ENCODE measurements around the gene ACKR1. TPM values are rescaled to one million over a fixed set of nuclear protein-coding genes. Genes with fewer than 3 reads are reported as not detected.

Gene ACKR1
- polyA plus RNA-seq, 1 donor (not counting 4 experiments of a cell fraction or from before 2014, with no cell fraction given), result not detected

DNA sequence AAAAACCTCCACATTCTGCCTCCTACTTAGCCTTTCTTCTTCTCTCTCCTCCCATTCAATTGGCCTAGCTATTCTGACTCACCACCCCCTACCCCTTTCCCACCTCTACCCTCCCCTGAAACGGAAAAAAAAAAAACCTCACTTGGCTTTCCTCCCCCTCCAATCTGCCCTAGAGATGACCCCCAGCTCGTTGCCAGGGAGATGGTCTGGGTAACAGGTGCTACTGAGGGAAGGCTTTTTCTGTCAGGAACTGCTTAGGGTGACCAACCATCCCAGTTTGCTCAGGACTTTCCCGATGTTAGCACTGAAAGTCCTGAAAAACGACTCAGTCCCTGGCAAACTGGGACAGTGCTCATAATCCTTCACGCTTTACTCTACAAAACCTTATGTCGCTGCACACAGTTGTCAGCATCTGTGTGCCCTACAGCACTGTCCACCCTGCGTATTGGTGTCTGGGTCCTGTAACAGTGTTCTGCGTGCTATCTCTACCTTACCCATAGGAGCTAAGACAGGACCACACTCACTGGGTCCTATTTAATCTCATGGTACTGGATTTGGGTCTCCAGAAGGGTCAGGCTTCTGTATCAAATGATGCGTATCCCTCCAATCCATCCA, 41.0 kb upstream of the ACKR1 start:
- DNase-seq (ENCODE audit: low read depth, low spot score), result no peak
- H3K79me2 ChIP-seq (ENCODE audit: control insufficient read depth, insufficient read depth, low read length), result no peaks in the 10 kb centered on the region
- H3K36me3 ChIP-seq (ENCODE audit: control insufficient read depth in 2 of 2, extremely low read depth in 1 of 2, insufficient read depth in 2 of 2, low read length in 2 of 2), result no peaks in the 10 kb centered on the region
- dilution Hi-C loops (cut with MboI; ENCODE audit: extremely low pct_ligation_motif_present, low sequenced_read_pairs), result no loop called here
- FAIRE-seq, result no peak
- no peak overlapping the region for H3K4me2 ChIP-seq (ENCODE audit: control insufficient read depth, extremely low read depth, insufficient read depth, low read depth, low read length)
- H4K20me1 ChIP-seq (ENCODE audit: control insufficient read depth, extremely low read depth, insufficient read depth, low read length), result no peaks in the 10 kb centered on the region
- H2AFZ ChIP-seq (ENCODE audit: control insufficient read depth, low read length), result no peak overlapping the region
- TF ChIP-seq EZH2 (IDR thresholded peaks at IDR 0.05; ENCODE audit: low read length), result no peak
- TF ChIP-seq, protein P1, sequence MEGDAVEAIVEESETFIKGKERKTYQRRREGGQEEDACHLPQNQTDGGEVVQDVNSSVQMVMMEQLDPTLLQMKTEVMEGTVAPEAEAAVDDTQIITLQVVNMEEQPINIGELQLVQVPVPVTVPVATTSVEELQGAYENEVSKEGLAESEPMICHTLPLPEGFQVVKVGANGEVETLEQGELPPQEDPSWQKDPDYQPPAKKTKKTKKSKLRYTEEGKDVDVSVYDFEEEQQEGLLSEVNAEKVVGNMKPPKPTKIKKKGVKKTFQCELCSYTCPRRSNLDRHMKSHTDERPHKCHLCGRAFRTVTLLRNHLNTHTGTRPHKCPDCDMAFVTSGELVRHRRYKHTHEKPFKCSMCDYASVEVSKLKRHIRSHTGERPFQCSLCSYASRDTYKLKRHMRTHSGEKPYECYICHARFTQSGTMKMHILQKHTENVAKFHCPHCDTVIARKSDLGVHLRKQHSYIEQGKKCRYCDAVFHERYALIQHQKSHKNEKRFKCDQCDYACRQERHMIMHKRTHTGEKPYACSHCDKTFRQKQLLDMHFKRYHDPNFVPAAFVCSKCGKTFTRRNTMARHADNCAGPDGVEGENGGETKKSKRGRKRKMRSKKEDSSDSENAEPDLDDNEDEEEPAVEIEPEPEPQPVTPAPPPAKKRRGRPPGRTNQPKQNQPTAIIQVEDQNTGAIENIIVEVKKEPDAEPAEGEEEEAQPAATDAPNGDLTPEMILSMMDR (optimal IDR thresholded peaks at IDR 0.05 in 1 of 3, IDR thresholded peaks at IDR 0.05 in 1 of 3, conservative IDR thresholded peaks at IDR 0.05 in 1 of 3; ENCODE audit: extremely low read depth in 1 of 3, insufficient read depth in 2 of 3, low read length in 3 of 3), result no peak
- peaks cover 12% of the 10 kb centered on the region for H3K4me1 ChIP-seq (ENCODE audit: control insufficient read depth, extremely low read depth, insufficient read depth, low read length)
- no peak overlapping the region for H3K9ac ChIP-seq (ENCODE audit: control insufficient read depth, extremely low read depth, insufficient read depth, low read length)
- H3K4me3 ChIP-seq (ENCODE audit: control insufficient read depth in 2 of 3, extremely low read depth in 1 of 3, insufficient read depth in 2 of 3, low read depth in 1 of 3, low read length in 3 of 3), result no peak overlapping the region
- no peaks in the 10 kb centered on the region for H3K9me3 ChIP-seq (ENCODE audit: control insufficient read depth, low read depth, low read length)
- no peak overlapping the region for H3K27ac ChIP-seq (ENCODE audit: control insufficient read depth, insufficient read depth, low read length)
- H3K9me1 ChIP-seq (ENCODE audit: control insufficient read depth, extremely low read depth, insufficient read depth, low read length), result no peaks in the 10 kb centered on the region
- H3K27me3 ChIP-seq (ENCODE audit: control insufficient read depth, extremely low read depth, insufficient read depth, low read length), result peaks cover 16% of the 10 kb centered on the region

DNA sequence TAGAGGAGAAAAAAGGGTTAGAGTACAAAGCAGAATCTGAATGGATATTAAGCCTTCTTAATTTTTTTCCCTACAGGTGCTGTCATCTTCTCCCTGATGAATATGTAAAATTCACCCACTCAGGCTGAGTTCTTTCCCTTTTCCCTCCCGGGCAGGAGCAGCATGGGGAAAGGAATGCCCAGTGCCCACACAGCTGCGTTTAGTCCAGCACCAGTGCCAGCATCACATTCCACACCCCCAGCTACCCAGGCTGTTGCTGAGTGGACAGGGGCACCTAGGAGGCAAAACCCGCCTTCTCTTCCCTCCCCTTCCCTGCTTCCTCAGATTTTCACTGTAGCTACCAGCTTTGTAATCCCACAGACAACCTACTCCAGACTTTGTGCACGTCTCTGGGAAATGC, 36.6 kb upstream of the ACKR1 start:
- TF ChIP-seq EZH2 (IDR thresholded peaks at IDR 0.05; ENCODE audit: low read length), result no peak
- TF ChIP-seq, protein P1 (optimal IDR thresholded peaks at IDR 0.05 in 1 of 3, IDR thresholded peaks at IDR 0.05 in 1 of 3, conservative IDR thresholded peaks at IDR 0.05 in 1 of 3; ENCODE audit: extremely low read depth in 1 of 3, insufficient read depth in 2 of 3, low read length in 3 of 3), result no peak
- H3K36me3 ChIP-seq (ENCODE audit: control insufficient read depth in 2 of 2, extremely low read depth in 1 of 2, insufficient read depth in 2 of 2, low read length in 2 of 2), result no peaks in the 10 kb centered on the region
- H4K20me1 ChIP-seq (ENCODE audit: control insufficient read depth, extremely low read depth, insufficient read depth, low read length), result no peaks in the 10 kb centered on the region
- no peak overlapping the region for H3K9ac ChIP-seq (ENCODE audit: control insufficient read depth, extremely low read depth, insufficient read depth, low read length)
- H3K9me1 ChIP-seq (ENCODE audit: control insufficient read depth, extremely low read depth, insufficient read depth, low read length), result no peaks in the 10 kb centered on the region
- H3K4me3 ChIP-seq (ENCODE audit: control insufficient read depth in 2 of 3, extremely low read depth in 1 of 3, insufficient read depth in 2 of 3, low read depth in 1 of 3, low read length in 3 of 3), result no peak overlapping the region
- H3K27ac ChIP-seq (ENCODE audit: control insufficient read depth, insufficient read depth, low read length), result no peak overlapping the region
- FAIRE-seq (no peak), DNase-seq (ENCODE audit: low read depth, low spot score) (no peak)
- no peaks in the 10 kb centered on the region for H3K9me3 ChIP-seq (ENCODE audit: control insufficient read depth, low read depth, low read length)
- H3K4me2 ChIP-seq (ENCODE audit: control insufficient read depth, extremely low read depth, insufficient read depth, low read depth, low read length), result no peak overlapping the region
- dilution Hi-C loops (cut with MboI; ENCODE audit: extremely low pct_ligation_motif_present, low sequenced_read_pairs), result no loop called here
- H2AFZ ChIP-seq (ENCODE audit: control insufficient read depth, low read length), result no peak overlapping the region
- H3K27me3 ChIP-seq (ENCODE audit: control insufficient read depth, extremely low read depth, insufficient read depth, low read length), result peaks cover 54% of the 10 kb centered on the region
- H3K4me1 ChIP-seq (ENCODE audit: control insufficient read depth, extremely low read depth, insufficient read depth, low read length), result no peaks in the 10 kb centered on the region
- H3K79me2 ChIP-seq (ENCODE audit: control insufficient read depth, insufficient read depth, low read length), result no peaks in the 10 kb centered on the region

All from keratinocyte (primary cell).